OCI-LY3 (cell line): Measurements from ENCODE around the gene GADD45G.

Source experiments
- EZH2phosphoT487 ChIP-seq: fragments of 200-600 bp; shearing (Covaris generic); IDR thresholded peaks from 2 replicates; pipeline ENCODE4 v1.6.1; 2018; ENCODE audit warnings: antibody characterized with exemption, mixed run types, low read depth
- TF ChIP-seq, protein P1 (sequence below): fragments of 200-600, 300-600 bp; sonication (generic); IDR thresholded peaks from 2 replicates; pipeline ENCODE4 v1.5.1; 2014; ENCODE audit warnings: antibody characterized with exemption, low read length, low read depth

- TF ChIP-seq, protein P1, sequence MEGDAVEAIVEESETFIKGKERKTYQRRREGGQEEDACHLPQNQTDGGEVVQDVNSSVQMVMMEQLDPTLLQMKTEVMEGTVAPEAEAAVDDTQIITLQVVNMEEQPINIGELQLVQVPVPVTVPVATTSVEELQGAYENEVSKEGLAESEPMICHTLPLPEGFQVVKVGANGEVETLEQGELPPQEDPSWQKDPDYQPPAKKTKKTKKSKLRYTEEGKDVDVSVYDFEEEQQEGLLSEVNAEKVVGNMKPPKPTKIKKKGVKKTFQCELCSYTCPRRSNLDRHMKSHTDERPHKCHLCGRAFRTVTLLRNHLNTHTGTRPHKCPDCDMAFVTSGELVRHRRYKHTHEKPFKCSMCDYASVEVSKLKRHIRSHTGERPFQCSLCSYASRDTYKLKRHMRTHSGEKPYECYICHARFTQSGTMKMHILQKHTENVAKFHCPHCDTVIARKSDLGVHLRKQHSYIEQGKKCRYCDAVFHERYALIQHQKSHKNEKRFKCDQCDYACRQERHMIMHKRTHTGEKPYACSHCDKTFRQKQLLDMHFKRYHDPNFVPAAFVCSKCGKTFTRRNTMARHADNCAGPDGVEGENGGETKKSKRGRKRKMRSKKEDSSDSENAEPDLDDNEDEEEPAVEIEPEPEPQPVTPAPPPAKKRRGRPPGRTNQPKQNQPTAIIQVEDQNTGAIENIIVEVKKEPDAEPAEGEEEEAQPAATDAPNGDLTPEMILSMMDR = no peak
- no peak for TF ChIP-seq EZH2phosphoT487
Measured at GRCh38 chr9:89637787-89638186, 33.0 kb downstream of the GADD45G start.
